RCC 7860 (cell line): ENCODE measurements around the gene RNF169.

Source experiments
- DNase-seq: peaks from one replicate; pipeline ENCODE4 v3.0.0-alpha.2; 2015; ENCODE audit warnings: low spot score
- FAIRE-seq: peaks from 2 replicates; lab custom pipeline; 2012; peaks lifted over from hg19 to GRCh38; lab: Jason Lieb, UNC

The RNF169 gene

GRCh38 chr11:74866557-74866956 lies 117.9 kb downstream of the RNF169 start:
- no peak for FAIRE-seq
- no peak for DNase-seq

GRCh38 chr11:74870485-74870884 lies 121.8 kb downstream of the RNF169 start:
- FAIRE-seq: no peak
- peak; percentile 16 for DNase-seq

- FAIRE-seq (no peak), DNase-seq (no peak)
These were observed 122.4 kb downstream of the RNF169 start for GRCh38 chr11:74871037-74871436.

- FAIRE-seq (no peak), DNase-seq (no peak)
These were observed 128.5 kb downstream of the RNF169 start for GRCh38 chr11:74877132-74877531.
